Measurements from ENCODE around the gene SLC6A5. TPM values are rescaled to one million over a fixed set of nuclear protein-coding genes. Genes with fewer than 3 reads are reported as not detected.

Gene SLC6A5
- total and polyA plus RNA-seq, 9 of the 15 experiments (the other 6 are each of a cell fraction or from before 2014, with no cell fraction given): 0.08 TPM; not detected in 8

- TF ChIP-seq ZNF592 (IDR thresholded peaks at IDR 0.05) (no peak), CBX8 (IDR thresholded peaks at IDR 0.05; ENCODE audit: borderline replicate concordance, extremely low read depth, low read depth, low read length, poor library complexity, severe bottlenecking) (no peak), SRSF1 (IDR thresholded peaks at IDR 0.05; ENCODE audit: low read depth, low read length) (no peak), ZNF511 (CRISPR knock-in tag; IDR thresholded peaks at IDR 0.05) (no peak), ARNT (IDR thresholded peaks at IDR 0.05) (no peak), BCL6 (CRISPR knock-in tag; IDR thresholded peaks at IDR 0.05) (no peak), DACH1 (IDR thresholded peaks at IDR 0.05; ENCODE audit: partially characterized antibody) (no peak), ZNF197 (CRISPR knock-in tag; IDR thresholded peaks at IDR 0.05; ENCODE audit: low read depth) (no peak), PKNOX1 (IDR thresholded peaks at IDR 0.05) (no peak), SMARCB1 (IDR thresholded peaks at IDR 0.05; ENCODE audit: insufficient read length, low read depth) (no peak), CTCF (IDR thresholded peaks at IDR 0.05 in 2 of 3, conservative IDR thresholded peaks at IDR 0.05 in 1 of 3; ENCODE audit: insufficient read depth in 2 of 3, low read depth in 1 of 3, low read length in 3 of 3) (no peak)
Observed at GRCh38 chr11:20656901-20657300, 57.5 kb downstream of the SLC6A5 start (continued).

Measured in K562 (cell line).